HEK293T (cell line): ENCODE data around the gene MYH7.

Experiments
- BHLHE40 ChIP-seq: fragments of 450-650 bp; IDR thresholded peaks from 2 replicates; pipeline ENCODE4 v1.6.1; 2016; ENCODE audit warnings: mild to moderate bottlenecking, moderate library complexity, borderline replicate concordance
- L3MBTL2 ChIP-seq: fragments of 450-650 bp; conservative IDR thresholded peaks from 2 replicates; pipeline ENCODE4 v1.6.1; 2016; ENCODE audit warnings: mild to moderate bottlenecking
- TARDBP ChIP-seq: fragments of 450-650 bp; IDR thresholded peaks from 2 replicates; pipeline ENCODE4 v1.6.1; 2016

DNA sequence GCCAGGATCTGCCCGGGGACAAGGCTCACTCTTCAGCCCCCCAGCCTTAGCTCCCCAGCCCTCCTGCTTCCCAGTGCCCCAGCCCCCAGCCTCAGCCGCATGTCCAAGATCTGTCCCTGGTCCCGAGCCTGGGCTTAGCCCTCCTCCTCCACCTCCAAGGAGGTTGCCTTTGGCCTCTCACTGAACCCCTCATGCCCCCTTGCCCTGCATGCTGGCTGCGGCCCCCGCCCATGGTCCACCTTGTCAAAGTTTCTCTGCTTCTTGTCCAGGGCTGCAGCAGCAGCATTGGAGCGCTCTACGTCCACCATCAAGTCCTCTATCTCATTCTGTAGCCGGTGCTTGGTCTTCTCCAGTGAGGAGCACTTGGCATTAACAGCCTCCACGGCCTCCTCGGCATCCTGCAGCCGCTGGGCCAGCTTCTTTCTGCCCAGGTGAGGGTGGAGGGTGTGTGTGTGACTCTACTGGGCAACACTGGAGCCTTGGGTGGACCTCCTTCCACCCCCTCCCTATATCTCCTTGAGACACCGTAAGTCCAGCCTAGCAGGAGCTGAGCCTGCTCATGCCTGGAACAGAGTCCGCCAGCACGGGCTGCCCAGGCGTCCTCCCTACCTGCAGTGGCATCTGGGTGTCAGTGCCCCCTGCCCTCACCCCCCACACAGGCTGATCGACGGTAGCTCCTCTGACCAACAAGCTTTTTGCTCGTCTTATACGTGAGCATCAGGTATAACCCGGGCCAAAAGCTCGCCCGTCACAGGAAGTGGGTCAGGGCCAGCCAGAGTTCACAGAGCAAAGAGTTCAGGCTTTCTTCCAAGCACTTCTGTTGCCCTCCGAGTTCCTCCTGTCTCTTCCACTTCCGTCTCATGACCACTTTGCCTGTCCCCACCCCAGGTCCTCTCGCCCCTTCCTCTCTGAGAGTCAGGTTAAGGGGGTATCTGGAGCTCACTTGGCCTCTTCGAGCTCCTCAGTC, 47.3 kb downstream of the MYH7 start:
- TF ChIP-seq BHLHE40 = no peak
- no peak for TF ChIP-seq L3MBTL2
- no peak for TF ChIP-seq TARDBP
